Gastroesophageal sphincter (tissue), 3 donors: Measurements from ENCODE around the gene KCTD1.

Experiments
- EP300 ChIP-seq: sonication (generic); formaldehyde crosslinking; IDR thresholded peaks from one replicate; pipeline ENCODE4 v1.6.1; 2017; ENCODE audit warnings: antibody characterized with exemption, mild to moderate bottlenecking
- POLR2A ChIP-seq, 2 donors: fragments of 450-650 bp; IDR thresholded peaks; one replicate each; pipeline ENCODE4 v1.6.1; 2017; ENCODE audit warnings: antibody characterized with exemption in 2 of 2, mild to moderate bottlenecking in 2 of 2, moderate library complexity in 1 of 2
- POLR2AphosphoS5 ChIP-seq: sonication (generic); formaldehyde crosslinking; IDR thresholded peaks from one replicate; pipeline ENCODE4 v1.6.1; 2017; ENCODE audit warnings: antibody characterized with exemption
- TF ChIP-seq, protein P1 (sequence below), 4 experiments: fragments of 200-600 bp in 2 of 4; fragments of 450-650 bp in 2 of 4; sonication (generic) in 1 of 4; IDR thresholded peaks; one replicate each; pipeline ENCODE4 v1.5.1; 2017 to 2019; ENCODE audit warnings: antibody characterized with exemption in 4 of 4, mild to moderate bottlenecking in 2 of 4, moderate library complexity in 2 of 4

DNA sequence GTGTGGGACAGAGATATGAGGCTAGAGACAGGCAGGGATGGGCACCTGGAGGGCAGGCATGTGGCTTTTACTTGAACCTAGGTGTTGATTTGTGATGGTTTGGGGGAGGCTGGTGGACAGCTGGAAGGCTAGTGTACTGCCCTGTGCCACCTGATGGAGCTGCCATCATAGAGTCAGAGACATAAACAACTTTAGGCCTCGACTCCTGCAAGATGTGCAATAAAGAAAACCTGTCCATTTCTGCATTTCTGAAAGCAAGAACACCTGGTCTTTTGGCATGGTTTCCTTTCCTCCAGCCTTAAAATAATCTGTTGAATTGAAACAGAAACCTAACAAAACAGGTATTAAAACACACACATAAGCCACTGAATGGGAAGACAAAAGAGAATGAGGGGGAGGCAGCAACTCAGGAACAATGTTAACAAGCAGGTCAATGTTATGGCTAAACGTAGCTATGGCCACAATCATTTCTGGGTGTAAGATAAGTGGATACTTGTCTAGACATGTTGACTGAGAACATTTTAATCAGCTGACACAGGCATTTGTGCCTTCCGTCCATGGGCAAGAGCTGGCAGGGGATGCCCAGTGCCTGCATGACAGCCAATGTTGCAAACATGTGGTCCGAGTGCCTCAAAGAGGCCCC lies 87.8 kb downstream of the KCTD1 start:
- TF ChIP-seq, protein P1, sequence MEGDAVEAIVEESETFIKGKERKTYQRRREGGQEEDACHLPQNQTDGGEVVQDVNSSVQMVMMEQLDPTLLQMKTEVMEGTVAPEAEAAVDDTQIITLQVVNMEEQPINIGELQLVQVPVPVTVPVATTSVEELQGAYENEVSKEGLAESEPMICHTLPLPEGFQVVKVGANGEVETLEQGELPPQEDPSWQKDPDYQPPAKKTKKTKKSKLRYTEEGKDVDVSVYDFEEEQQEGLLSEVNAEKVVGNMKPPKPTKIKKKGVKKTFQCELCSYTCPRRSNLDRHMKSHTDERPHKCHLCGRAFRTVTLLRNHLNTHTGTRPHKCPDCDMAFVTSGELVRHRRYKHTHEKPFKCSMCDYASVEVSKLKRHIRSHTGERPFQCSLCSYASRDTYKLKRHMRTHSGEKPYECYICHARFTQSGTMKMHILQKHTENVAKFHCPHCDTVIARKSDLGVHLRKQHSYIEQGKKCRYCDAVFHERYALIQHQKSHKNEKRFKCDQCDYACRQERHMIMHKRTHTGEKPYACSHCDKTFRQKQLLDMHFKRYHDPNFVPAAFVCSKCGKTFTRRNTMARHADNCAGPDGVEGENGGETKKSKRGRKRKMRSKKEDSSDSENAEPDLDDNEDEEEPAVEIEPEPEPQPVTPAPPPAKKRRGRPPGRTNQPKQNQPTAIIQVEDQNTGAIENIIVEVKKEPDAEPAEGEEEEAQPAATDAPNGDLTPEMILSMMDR (IDR thresholded peaks at IDR 0.05): no peak
- TF ChIP-seq EP300 (no peak), POLR2A (IDR thresholded peaks at IDR 0.05) (no peak), POLR2AphosphoS5 (no peak)
